HG02610 (cell line): ENCODE results near the gene RAE1.

ENCODE experiments used
- ATAC-seq: cut with Tn5 transposase; IDR thresholded peaks from one replicate; pipeline ENCODE4 v1.9.1; 2021; ENCODE audit warnings: mild to moderate bottlenecking, moderate library complexity; ENCODE audit not compliant: unreplicated experiment

The RAE1 gene

DNA sequence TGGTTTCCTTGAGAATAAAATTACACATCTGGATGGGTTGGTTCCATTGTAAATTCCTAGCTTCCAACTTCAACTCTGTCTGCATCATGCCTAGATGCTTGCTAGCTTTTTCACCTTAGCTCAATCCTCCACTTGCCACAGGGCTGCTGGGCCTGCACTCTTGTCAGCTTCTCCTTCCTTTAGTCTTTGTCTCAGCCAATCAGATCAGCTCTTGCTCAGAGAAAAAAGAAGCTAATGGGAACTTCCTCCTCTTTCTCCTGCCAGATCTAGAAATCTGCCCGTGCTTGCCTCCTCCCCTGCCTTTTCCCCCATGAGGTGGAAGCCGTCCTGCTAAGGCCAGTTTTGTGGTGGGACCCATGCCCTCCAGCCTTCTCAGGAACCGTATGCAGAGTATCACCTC, 18.5 kb downstream of the RAE1 start:
- ATAC-seq: no peak

DNA sequence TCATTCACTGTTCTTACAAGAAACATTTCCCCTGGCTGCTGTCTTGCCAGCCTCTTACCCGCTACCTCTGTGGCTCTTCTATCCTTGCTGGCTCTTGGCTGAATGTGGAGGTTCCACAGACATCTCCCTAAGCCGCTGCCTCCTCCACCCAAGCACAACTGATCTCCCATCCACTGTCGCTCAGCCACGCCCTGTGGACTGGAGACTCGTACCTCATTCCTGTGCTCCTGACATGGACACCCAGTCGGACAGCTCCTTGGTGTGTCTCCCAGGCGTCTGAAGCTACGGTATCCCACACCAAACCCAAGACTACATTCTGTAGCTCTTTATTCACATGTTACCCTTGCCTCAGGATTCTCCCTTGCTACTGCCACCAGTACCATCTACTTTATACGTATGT, 19.3 kb downstream of the RAE1 start:
- no peak for ATAC-seq

DNA sequence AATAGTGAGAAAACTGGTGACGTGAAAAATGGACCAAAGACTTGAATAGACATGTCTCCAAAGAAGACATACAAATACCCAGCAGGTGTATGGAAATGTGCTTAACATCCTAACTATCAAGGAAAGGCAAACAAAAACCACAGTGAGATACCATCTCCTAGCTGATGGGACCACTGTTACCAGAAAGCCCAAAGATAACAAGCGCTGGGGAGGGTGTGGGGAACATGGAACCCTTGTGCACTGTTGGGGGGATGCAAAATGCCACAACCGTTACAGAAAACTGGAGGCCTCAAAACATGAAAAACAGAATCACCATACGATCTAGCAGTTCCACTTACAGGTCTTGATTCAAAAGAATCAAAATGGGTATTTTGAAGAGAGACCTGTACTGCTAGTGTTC, 20.3 kb downstream of the RAE1 start:
- ATAC-seq: no peak

DNA sequence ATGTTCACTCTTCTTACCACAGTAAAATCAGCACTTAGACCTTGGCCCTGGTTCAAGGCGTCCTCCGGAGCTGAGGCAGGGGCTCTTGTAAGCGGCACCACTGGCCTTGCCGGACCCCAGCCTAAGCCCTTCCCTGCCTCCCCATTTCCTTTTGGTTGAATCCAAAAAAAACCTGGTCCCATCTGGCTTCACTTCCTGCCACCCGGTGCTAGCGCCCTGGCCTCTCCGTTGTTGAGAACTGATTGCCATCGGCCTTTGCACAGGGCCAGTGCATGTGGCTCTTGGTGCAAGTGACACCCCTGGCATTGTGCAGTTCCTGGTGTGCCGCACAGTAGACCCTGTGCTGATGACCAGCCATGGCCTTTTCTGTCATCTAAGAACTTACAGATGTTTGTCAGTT, 21.1 kb downstream of the RAE1 start:
- ATAC-seq: no peak

DNA sequence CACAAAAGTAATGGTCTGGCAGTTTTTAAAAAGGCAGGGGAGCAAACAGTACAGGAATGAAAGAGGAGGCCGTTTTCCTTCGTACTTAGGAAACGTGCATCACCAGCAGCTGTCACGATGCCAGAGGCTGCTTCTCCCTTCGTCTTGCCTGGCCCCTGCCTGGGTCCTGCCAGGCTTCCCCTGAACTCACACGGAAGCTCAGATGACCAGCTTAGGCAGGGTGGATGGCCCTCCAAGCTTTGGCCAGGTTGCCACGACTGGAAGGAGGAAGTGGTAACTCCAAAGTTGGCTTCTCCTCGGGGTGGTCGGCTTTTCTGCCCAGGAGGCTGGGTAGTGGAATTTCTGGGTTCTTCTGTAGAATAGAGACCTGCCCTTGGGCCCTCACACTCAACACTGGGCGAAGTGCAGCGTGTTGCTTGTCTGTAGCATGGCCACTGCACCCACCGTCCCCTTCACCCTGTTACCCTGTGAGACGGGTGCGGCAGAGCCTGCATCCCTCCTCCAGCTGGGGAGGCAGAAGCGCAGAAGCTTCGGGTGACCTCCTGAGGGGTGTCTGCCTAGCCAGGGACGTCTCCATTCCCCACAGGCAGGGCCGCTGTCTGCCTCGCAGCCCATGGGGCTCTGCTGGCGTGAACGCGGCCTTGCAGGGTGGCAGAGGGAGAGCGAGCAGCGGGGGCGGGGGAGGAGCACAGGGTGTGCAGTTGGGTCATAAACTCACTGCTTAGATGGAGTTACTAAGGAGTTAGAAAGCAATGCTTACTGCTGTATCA, 21.7 kb downstream of the RAE1 start:
- no peak for ATAC-seq

DNA sequence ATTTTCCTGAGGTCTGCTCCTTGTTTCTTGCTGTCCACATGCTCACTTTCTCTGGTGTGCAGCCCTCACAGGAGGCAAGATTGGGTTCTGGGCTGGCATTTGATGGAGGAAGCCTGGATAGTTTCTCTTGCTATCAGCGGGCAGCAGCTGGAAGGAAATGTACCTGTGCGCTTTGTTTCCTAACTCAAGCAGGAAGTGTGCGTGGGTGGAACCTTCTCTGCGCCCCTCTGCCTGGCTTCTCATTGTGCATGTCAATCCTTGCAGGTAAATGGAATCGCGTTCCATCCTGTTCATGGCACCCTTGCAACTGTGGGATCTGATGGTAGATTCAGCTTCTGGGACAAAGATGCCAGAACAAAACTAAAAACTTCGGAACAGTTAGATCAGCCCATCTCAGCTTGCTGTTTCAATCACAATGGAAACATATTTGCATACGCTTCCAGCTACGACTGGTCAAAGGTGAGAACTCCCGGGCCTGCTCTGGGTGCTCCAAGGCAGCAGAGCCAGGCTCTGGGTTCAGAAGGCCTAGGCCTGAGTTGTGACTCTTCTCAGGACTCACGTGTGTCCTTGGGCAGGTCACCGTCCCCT, 23.4 kb downstream of the RAE1 start:
- no peak for ATAC-seq

DNA sequence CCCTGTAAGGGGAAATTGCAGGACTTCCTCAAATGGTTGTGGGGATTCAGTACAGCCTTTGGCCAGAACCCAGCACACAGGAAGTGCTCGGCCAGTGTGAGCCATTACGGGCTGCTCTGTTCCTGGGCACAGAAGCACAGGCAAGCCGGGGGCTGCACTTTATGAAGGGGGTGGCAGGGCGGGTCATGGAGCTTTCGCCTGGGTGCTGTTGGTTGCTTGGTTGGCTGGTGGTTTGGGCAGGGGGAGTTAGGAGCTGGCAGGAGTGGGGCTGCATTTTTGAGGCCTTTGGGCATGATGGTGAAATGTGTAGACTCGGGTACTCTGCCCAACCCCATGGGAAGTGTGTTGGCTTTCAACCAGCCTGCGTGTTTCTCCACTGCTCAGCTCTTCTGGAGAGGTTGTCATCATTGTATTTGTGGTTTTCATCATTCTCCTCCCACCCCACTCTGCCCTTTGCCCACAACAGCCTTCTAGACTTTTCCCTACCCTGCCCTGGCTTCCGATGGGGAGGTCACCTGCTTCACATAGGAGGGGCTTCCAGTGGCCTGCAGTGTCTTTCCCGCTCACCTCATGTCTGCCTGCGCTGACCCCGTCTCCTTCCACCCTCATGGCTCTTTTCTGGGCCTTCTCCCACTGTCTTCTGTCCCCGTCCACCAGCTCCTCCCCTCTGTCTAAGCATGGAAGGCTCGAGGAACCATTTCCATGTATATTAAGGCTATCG, 24.0 kb downstream of the RAE1 start:
- ATAC-seq: no peak

DNA sequence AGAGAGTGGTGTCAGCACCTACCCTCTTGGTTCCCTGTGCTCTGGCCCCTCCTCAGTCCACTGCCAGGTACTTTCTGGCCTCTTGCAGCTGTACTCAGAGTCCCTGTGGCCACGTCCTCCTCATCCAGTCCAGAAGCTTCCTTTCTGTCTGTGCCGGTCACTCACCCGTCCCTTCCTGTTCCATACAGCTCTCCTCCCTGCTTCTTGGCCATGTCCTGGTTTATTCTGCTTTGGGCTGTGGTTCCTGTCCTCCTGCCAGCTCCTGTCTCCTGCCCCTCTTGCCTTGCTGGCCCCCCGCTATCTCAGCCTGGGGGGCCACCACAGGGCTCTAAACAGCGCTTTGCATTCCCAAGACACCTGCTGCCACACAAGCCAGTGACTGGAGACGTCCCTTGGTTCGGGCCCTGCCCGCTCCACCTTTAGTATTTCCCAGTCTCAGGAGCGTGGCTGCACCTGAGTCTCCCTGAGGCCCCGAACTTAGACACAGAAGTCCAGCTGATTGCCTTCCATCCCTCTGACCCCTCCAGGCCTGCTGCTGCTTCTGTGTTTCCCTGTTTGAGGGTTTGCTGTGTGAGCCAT, 24.7 kb downstream of the RAE1 start:
- no peak for ATAC-seq

DNA sequence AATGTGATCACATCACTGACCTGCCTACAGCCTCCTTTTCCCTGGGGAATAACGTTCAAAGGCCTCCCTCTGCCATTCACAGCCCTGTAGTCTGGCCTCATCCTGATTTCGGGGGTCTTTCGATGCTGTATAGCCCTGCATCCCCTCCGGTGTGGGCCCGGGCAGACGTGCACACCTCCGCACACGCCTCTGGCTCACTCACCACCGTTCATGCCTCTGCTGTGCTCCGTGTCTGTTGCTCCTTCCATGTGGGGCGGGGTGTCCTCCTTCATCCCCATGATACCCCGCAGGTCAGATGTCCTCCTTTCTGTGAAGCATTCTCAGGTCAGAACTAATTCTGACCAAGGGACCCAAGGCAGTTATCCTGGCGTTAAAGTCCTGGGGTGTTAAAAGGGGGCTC, 26.3 kb downstream of the RAE1 start:
- ATAC-seq: no peak

DNA sequence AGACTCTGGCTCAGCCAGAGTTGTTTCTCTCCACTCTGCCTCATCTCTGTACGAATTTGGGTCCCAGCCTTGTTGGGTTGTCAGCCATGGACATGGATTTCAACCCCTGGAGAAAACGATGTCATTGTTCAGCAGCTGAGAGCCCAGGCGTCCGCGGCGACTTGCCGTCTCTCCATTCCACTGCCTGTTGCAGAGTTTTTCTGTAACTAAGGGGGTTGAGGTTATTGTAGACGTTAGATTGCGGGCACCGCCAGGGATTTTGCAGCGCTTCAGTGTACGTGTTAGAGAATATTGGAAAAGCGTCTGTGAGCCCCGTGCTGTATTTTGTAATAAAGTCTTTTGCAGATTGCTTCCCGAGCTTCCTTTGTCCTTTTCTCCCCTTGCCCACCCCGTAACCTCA, 27.1 kb downstream of the RAE1 start:
- no peak for ATAC-seq

DNA sequence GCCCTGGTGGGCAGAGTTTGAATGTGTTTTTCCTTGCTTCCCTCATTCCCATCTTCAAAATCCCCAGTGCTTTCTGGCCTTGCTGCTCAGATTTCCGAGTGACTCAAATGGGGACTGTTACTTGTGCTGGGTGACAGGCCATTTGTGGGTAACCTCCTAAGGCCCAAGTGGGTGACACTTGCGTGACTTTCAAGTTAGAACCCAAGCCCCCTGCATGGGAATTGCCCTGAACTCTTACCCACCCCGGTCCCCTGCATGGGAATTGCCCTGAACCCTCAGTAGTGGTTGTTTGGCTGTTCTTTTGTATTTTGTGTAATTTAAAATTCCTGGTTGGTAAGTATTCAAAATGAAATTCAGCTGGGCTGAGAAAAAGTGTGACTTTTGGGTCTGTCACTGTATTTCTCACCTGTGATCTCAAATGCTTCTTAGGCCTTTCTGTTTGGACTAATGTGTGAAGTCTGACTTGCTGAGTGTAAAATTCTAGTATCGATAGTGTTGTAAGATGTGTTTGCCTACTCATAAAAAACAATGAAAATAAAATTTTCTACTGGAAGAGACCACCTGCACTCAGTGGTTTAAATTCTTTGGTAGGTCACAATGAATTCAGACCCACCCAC, 27.7 kb downstream of the RAE1 start:
- ATAC-seq: no peak

DNA sequence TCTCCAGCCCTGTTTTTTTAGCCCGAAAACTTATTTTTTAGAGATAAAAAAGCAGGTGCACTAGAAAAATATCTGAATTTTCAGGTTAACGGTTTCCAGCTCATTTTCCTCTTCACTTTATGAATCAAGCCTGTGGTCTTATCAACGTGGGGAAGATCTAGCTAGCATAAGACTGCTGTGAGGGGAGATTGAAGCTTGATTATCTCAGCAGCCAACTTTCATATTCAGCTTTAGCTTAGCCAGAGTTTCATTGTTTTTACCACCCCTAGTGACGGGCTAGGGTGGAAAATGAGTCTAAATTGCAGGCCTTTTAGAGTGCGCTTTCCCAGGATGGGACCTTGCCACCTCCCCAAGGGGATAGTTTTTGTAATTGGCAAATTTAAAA, 28.2 kb downstream of the RAE1 start:
- ATAC-seq: no peak

DNA sequence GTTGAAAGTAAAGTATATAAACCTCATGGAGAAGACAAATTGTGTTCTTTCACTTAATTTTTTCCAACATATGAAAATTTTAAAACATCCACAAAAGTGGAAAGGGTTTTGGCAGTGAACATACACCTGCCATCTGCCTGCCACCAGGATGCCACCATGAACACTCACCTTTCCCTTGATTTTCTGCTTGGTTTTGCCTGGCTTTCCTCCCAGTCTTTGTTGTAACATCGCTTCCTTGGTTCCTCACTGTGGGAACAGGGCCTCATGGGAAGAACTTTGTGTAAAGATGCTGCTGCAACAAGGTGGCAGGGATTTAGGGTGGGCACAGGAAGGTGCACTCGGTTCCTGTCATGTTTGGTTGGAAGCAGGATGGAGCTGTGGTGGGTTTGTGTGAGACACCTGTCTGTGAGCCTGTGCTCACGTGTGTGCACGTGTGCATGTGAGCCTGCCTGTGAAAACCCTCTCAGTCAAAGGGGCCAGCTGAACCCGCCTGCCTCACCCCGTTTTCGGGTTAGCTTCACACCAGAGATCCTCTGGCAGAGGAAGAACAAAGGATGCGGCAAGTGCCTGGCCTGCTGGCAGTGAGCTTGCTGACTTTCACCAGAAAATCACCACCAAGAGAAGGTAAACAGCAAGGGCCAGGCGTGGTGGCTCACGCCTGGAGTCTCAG, 29.2 kb downstream of the RAE1 start:
- no peak for ATAC-seq

DNA sequence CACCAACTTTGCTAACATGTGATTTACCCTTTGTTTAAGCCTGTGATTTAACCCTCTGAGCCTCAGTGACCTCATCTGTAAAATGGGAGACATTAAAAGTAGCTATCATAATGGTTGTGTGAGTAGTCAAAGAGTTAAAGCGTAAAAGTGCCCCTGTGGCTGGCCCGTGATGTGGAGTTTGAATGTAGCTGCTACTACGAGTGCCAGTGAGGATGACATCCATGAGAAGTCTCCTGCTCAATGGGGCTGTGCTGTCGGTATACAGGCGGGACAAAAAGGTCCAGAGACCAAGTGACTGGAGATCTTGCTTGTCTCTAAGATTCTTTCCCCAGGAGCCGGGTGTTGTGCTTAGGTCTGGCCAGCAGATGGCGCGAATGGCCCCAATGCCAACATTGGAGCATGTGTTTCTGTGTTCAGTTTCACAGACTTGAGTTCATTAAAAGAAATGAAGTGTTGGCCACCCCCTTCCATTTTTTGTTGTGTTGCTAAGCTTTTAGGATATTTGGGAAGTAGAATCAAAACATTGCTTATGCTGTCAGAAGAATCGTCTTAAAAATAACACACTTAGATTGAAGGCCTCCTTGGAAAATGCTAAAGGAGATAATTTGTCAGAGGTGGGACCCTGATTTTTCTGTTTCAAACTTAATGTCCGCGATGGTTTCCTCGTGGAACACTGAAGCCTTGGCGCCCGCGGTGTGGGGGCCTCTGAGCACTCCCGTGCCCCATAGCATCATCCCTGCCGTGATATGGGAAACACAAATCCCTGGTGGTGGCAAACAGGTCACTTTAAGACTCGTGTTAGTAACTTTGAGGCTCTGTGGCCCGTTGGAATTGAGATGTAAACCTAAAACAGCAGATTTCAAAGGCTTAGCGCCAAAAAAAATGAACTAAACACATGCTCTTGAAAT, 30.8 kb downstream of the RAE1 start:
- ATAC-seq: no peak

DNA sequence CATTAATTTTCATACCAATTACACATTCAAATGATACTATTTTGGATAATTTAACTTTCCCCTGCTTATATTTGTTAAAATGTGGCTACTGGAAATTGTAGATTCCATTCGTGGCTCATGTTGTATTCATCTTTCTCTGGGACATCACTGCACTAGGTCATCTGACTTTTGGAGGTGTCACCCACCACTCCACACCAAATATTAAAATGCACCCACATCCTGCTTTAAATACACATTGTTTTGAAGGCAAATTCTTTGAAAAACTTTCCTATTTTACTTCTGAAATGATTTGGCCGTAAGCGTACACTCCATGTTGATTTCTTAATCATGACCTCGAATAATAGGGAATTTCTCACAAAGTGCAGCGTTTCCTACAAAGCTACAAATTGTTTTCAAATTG, 31.5 kb downstream of the RAE1 start:
- no peak for ATAC-seq

DNA sequence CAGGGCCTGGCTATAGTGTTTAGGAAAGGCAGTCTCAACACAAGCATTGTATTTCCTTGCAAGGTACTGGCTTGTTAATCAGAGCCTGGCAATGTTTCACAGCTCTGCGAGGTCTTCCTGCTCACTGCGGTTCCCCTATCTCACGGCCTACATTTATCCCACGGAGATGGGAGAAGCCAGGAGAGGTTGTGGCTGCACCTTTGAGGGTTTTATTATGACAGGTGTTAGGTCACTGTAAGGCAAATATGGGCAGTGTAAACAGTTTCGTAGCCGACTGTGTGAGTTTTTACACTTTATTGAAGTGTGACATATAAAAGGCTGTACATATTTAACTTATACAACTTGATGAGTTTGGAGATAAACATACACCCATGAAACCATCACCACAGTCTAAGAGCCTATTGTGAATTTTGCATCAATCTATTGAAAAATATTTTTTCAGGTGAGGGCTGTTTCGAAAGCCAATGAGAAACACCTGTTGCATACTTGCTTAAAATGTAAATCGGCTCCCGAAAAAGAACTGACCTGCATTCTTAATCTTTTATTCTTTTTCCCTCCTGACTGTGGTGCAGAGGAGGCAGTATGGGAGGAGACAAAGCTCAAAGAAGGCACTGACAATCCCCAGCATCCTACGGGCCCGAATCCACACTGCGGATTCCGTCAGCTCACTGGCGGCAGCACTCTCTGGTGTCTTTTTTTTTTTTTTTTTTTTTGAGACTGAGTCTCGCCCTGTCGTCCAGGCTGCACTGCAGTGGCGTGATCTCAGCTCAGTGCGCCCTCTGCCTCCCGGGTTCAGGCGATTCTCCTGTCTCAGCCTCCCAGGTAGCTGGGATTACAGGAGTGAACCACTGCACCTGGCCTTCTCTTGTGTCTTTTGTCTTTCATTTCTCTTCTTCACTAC, 32.6 kb downstream of the RAE1 start:
- no peak for ATAC-seq

DNA sequence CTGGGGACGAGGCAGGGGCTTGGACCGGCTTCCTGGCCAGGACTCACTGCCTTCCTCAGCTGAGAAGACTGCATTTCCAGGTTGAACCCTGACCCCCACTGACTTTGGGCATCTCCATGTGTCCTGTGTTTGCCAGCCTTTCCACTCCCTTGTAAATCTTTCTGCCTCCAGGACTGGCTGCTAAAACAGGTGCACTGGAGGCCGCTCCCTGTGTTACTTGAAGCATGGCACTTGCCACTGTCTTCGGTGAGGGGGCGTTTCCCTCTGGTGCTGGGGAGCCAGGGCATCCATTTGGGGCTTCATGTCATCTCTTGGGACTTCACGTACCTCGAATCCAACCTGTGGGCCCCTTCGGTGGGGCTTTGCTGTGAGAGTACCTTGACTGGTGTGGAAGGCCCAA, 33.4 kb downstream of the RAE1 start:
- no peak for ATAC-seq

DNA sequence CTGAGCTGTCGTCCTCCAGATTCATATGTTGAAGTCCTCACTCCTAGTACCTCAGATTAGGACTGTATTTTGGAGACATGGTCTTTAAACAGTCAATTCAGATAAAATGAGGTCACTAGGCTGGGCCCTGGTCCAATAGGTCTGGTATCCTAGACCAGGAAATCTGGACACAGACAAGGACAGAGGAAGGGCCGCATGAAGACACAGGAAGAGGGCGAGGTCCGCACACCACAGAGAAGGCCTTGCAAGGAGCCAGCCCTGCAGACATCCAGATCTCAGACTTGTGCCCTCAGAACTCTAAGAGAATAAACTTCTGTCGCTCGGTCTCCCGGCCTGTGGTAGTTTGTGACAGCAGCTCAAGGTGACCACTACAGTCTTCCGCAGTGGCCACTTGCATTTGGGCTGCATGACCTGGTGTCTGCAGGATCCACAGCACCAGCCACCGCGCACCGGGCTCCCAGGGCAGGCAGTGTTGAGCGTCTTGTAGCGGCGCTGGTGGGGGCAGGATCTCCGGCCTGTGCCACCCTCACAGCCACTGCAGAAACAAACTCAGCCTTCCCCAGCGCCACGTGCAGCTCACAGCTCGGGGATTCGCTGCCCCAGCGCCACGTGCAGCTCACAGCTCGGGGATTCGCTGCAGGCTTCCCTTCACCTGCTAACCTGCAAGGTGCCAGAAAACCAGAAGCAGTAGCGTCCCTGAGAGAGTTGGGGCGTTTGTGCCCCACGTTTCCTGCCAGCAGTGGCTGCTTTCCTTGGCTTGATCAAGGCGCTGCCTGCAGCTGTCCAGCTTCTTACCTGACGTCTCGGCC, 34.1 kb downstream of the RAE1 start:
- ATAC-seq: no peak
